Amygdala (tissue), 56 donors: ENCODE measurements around the gene AK1.

ENCODE experiments used
- DNase-seq, 56 donors: peaks; one replicate each; lab custom pipeline; 2025; lab: John Stamatoyannopoulos, UW

The AK1 gene

GRCh38 chr9:127829205-127829906 is 48.1 kb downstream of the AK1 start:
- no peak for DNase-seq

GRCh38 chr9:127828262-127829031 is 49.0 kb downstream of the AK1 start:
- peak in 15 of 56 donors; percentile 6 to 60 (median 22) for DNase-seq

- DNase-seq = no peak
These were observed 51.1 kb downstream of the AK1 start for GRCh38 chr9:127826253-127826913.

- DNase-seq = peak in 6 of 56 donors; percentile 8 to 69 (median 22)
These were observed 52.0 kb downstream of the AK1 start for GRCh38 chr9:127825319-127826051.

GRCh38 chr9:127822108-127822507 is 55.4 kb downstream of the AK1 start:
- no peak for DNase-seq

GRCh38 chr9:127818574-127818973 is 58.9 kb downstream of the AK1 start:
- DNase-seq = no peak

- no peak for DNase-seq
These were observed 59.5 kb downstream of the AK1 start for GRCh38 chr9:127817881-127818434.

- DNase-seq = no peak
These were observed 60.7 kb downstream of the AK1 start for GRCh38 chr9:127816728-127817127.
